K562 (cell line): ENCODE results near the gene MAB21L3. TPM values are rescaled to one million over a fixed set of nuclear protein-coding genes. Genes with fewer than 3 reads are reported as not detected.
A peak's percentile ranks its signal among the peaks of the same experiment; 100 is the strongest.
"Not testable (repeated sequence)": the region's sequence is repeated elsewhere in the genome, so short reads cannot be mapped to it uniquely, and the experiment has no call there.

ENCODE experiments used
- ATAC-seq: fragments of 200-7000 bp; cut with Tn5 transposase; 3 replicates; pipeline ENCODE4 v1.9.1; 2020; ENCODE audit warnings: moderate library complexity
- BruUV-seq: library from RNA; stranded (reverse); fragments of 400-500 nt; replicated peaks from 2 replicates; lab custom pipeline; 2021; lab: Mats Ljungman, UMichigan
- CTCF ChIA-PET: fragments of 300-600 bp; formaldehyde crosslinking; extraction: SDS; loops from one replicate; lab custom pipeline; 2021; ENCODE audit warnings: low intra/inter-chr PET ratio; lab: Yijun Ruan, JAX
- POLR2A ChIA-PET: fragments of 300-600, 350-650 bp; sonication (Branson Sonifier 250); formaldehyde crosslinking; extraction: SDS; loops from one replicate; lab custom pipeline; 2021; ENCODE audit warnings: antibody characterized with exemption, inconsistent platforms; lab: Yijun Ruan, JAX
- DNase-seq, 4 experiments: peaks; one replicate each; pipeline versions ENCODE4 v3.0.0 to v3.0.0-alpha.2; 2011 to 2018; ENCODE audit warnings: low spot score in 3 of 4, mixed read lengths in 3 of 4; ENCODE audit errors: extremely low read depth in 1 of 4
- FAIRE-seq: peaks from 2 replicates; lab custom pipeline; 2011; peaks lifted over from hg19 to GRCh38; lab: Jason Lieb, UNC
- H2AFZ ChIP-seq: 2 replicates; pipeline ENCODE4 v1.6.0; 2011; ENCODE audit warnings: low read depth, low read length, control low read depth, inconsistent platforms
- H3K27ac ChIP-seq: fragments of 200-600 bp; 3 replicates; pipeline ENCODE4 v1.8.0; 2011; ENCODE audit warnings: low read depth, mild to moderate bottlenecking, control low read depth, inconsistent platforms, low read length, moderate library complexity, mixed read lengths; ENCODE audit errors: extremely low read depth
- H3K27me3 ChIP-seq, 2 experiments: fragments of 300-600 bp in 1 of 2; 2 replicates in 1 of 2; 3 replicates in 1 of 2; pipeline versions ENCODE4 v1.6.0 to v1.8.0; 2011; ENCODE audit warnings: inconsistent platforms in 2 of 2, low read length in 2 of 2, mild to moderate bottlenecking in 1 of 2, mixed read lengths in 1 of 2, moderate library complexity in 1 of 2; ENCODE audit not compliant: control insufficient read depth in 2 of 2, insufficient read depth in 2 of 2
- H3K36me3 ChIP-seq: fragments of 300-600 bp; 3 replicates; pipeline ENCODE4 v1.8.0; 2011; ENCODE audit warnings: mild to moderate bottlenecking, low read length, inconsistent platforms; ENCODE audit not compliant: control insufficient read depth, insufficient read depth
- H3K4me1 ChIP-seq, 2 experiments: fragments of 200-600 bp in 1 of 2; replicated peaks in 1 of 2; 2 replicates in 1 of 2; 3 replicates in 1 of 2; pipeline versions ENCODE4 v1.5.1 to v1.8.0; 2011; ENCODE audit warnings: inconsistent platforms in 2 of 2, low read length in 2 of 2, mild to moderate bottlenecking in 1 of 2, mixed read lengths in 1 of 2, moderate library complexity in 1 of 2; ENCODE audit not compliant: control insufficient read depth in 2 of 2, insufficient read depth in 2 of 2
- H3K4me2 ChIP-seq: 2 replicates; pipeline ENCODE4 v1.6.1; 2011; ENCODE audit warnings: low read length, control low read depth, inconsistent platforms, mixed read lengths; ENCODE audit not compliant: insufficient read depth
- H3K4me3 ChIP-seq: fragments of 200-600 bp; sonication (generic), shearing (Covaris generic); 2 replicates; pipeline ENCODE4 v1.5.1; 2016; ENCODE audit warnings: control low read depth, inconsistent platforms
- H3K79me2 ChIP-seq: fragments of 200-600 bp; 3 replicates; pipeline ENCODE4 v1.8.0; 2011; ENCODE audit warnings: low read length, inconsistent platforms; ENCODE audit not compliant: control insufficient read depth, insufficient read depth
- H3K9ac ChIP-seq, 2 experiments: 2 replicates each; pipeline versions ENCODE4 v1.6.0 to v1.6.1; 2011; ENCODE audit warnings: low read depth in 2 of 2, low read length in 2 of 2, control low read depth in 1 of 2, inconsistent platforms in 1 of 2, mild to moderate bottlenecking in 1 of 2, mixed read lengths in 1 of 2; ENCODE audit not compliant: insufficient read depth in 1 of 2
- H3K9me1 ChIP-seq: one replicate; pipeline ENCODE4 v1.6.0; 2011; ENCODE audit warnings: inconsistent platforms, mild to moderate bottlenecking, low read length, moderate library complexity; ENCODE audit not compliant: control insufficient read depth, insufficient read depth
- H3K9me3 ChIP-seq: replicated peaks from 2 replicates; pipeline ENCODE4 v1.5.1; 2011; ENCODE audit warnings: low read depth, low read length, inconsistent platforms; ENCODE audit not compliant: control insufficient read depth, insufficient read depth
- H4K20me1 ChIP-seq: replicated peaks from 2 replicates; pipeline ENCODE4 v1.6.1; 2011; ENCODE audit warnings: low read length, inconsistent platforms, mixed read lengths; ENCODE audit not compliant: control insufficient read depth, insufficient read depth
- HNRNPH1 ChIP-seq: fragments of 200-400 bp; formaldehyde crosslinking; optimal IDR thresholded peaks from 2 replicates; pipeline ENCODE3; 2017; ENCODE audit warnings: low read depth, mild to moderate bottlenecking, low read length, moderate library complexity
- KAT7 ChIP-seq: sonication (generic); formaldehyde crosslinking; IDR thresholded peaks from 2 replicates; pipeline ENCODE4 v1.8.0; 2022; ENCODE audit warnings: missing genetic modification reagents, mild to moderate bottlenecking, borderline replicate concordance
- ZNF589 ChIP-seq: fragments of 200-800 bp; sonication (Bioruptor generic); IDR thresholded peaks from 2 replicates; pipeline ENCODE4 v1.6.1; 2016; ENCODE audit warnings: low read depth, missing genetic modification characterization, missing compliant biosample characterization
- ZNF696 ChIP-seq: fragments of 250-450 bp; sonication (Bioruptor Pico); conservative IDR thresholded peaks from 2 replicates; pipeline ENCODE4 v1.4.0; 2020; ENCODE audit warnings: mild to moderate bottlenecking, moderate library complexity
- WGBS: fragments of 100-300 bp; shearing (Covaris generic); methylation state at CpG from one replicate; pipeline ENCODE4 v1.1.6; 2016; ENCODE audit warnings: low coverage, mixed read lengths; ENCODE audit not compliant: insufficient coverage; ENCODE audit errors: missing lambda C conversion rate; 5-methylcytosine and 5-hydroxymethylcytosine counted together
- in situ Hi-C: fragments of 300-500 bp; cut with MboI; formaldehyde crosslinking; loops from 4 replicates; pipeline ENCODE4 v1.15.0; 2018; ENCODE audit warnings: inconsistent platforms, mixed read lengths
- intact Hi-C: fragments of 100-400 bp; cut with micrococcal nuclease; formaldehyde crosslinking; loops from 2 replicates; pipeline ENCODE4 v1.14.2; 2022
- polyA plus RNA-seq, 8 experiments: library from polyadenylated mRNA; depleted of rRNA in 4 of 8; stranded (reverse) in 5 of 8; unstranded in 3 of 8; fragments of >200 nt; fragmentation: Nextera tagmentation in 2 of 8; fragmentation: Illumina TruSeq in 1 of 8; extraction: Ambion mirVana in 2 of 8; extraction: Trizol in 1 of 8; gene quantifications; 2 replicates each; pipeline versions ENCODE4 v1.2.1 to v1.2.3, GENCODE V29; 2011 to 2014; ENCODE audit warnings: inconsistent platforms in 1 of 8, missing spikeins in 1 of 8
- total RNA-seq, 7 experiments: library from RNA; depleted of rRNA in 6 of 7; stranded (reverse); fragments of >200 nt in 6 of 7; fragmentation: Illumina TruSeq in 2 of 7; extraction: Trizol in 2 of 7; gene quantifications; 2 replicates each; pipeline versions ENCODE4 v1.2.1 to v1.2.3, GENCODE V29; 2011 to 2021; ENCODE audit warnings: low replicate concordance in 1 of 7
- TF ChIP-seq, protein P1 (sequence below): fragments of 250-450 bp; sonication (Bioruptor Pico); IDR thresholded peaks from 2 replicates; pipeline ENCODE4 v1.5.0; 2021; ENCODE audit warnings: mild to moderate bottlenecking, moderate library complexity

MAB21L3 gene
- total and polyA plus RNA-seq, 9 of the 15 experiments (the other 6 are each of a cell fraction or from before 2014, with no cell fraction given) = not detected

GRCh38 chr1:116146447-116147113, 35.4 kb downstream of the MAB21L3 start:
- H3K36me3 ChIP-seq, H3K79me2 ChIP-seq, H3K9me1 ChIP-seq, H3K4me2 ChIP-seq, H4K20me1 ChIP-seq, BruUV-seq, H3K4me3 ChIP-seq, ATAC-seq, in situ Hi-C loops, H3K27ac ChIP-seq, FAIRE-seq, H3K4me1 ChIP-seq, H3K9me3 ChIP-seq, H3K9ac ChIP-seq, DNase-seq, H3K27me3 ChIP-seq: not testable (repeated sequence)
- peak overlapping the region; percentile 17; the same call in 1 of the 2 replicates for H2AFZ ChIP-seq
- WGBS = 37% methylated on average over 31 of the region's 37 CpGs
- ChIA-PET CTCF (interaction anchor here (1.1 kb wide), 1 partner anchor 337 kb away, joined by 3 read pairs; no protein-coding TSS in a partner anchor), POLR2A (interaction anchor here (0.6 to 1.3 kb wide), 2 partner anchors 8 to 1550 kb away, joined by 3 read pairs; no protein-coding TSS in a partner anchor)
- intact Hi-C loops = loop anchor here (10.0 kb wide), 1 partner anchor 908 kb away; no protein-coding TSS in a partner anchor

DNA sequence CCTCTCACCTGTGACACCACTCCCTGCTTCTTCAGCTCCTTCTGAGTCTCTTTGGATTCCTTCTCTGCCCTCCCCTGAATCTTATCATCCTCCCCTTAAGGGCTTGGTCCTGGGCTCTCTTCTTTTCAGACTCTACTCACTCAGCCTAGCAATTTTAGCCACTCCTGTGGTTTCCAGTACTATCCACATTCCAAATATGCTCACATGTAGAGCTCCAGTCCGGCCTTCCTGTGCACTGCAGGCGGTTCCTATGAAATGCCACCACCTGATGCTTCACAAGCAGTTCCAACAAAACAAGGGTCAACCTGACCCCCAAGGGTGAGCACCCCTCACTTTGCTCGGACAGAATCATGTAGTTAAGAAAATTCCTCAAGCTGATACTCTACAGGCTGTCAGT, 35.9 kb downstream of the MAB21L3 start:
- FAIRE-seq = no peak
- TF ChIP-seq, protein P1, sequence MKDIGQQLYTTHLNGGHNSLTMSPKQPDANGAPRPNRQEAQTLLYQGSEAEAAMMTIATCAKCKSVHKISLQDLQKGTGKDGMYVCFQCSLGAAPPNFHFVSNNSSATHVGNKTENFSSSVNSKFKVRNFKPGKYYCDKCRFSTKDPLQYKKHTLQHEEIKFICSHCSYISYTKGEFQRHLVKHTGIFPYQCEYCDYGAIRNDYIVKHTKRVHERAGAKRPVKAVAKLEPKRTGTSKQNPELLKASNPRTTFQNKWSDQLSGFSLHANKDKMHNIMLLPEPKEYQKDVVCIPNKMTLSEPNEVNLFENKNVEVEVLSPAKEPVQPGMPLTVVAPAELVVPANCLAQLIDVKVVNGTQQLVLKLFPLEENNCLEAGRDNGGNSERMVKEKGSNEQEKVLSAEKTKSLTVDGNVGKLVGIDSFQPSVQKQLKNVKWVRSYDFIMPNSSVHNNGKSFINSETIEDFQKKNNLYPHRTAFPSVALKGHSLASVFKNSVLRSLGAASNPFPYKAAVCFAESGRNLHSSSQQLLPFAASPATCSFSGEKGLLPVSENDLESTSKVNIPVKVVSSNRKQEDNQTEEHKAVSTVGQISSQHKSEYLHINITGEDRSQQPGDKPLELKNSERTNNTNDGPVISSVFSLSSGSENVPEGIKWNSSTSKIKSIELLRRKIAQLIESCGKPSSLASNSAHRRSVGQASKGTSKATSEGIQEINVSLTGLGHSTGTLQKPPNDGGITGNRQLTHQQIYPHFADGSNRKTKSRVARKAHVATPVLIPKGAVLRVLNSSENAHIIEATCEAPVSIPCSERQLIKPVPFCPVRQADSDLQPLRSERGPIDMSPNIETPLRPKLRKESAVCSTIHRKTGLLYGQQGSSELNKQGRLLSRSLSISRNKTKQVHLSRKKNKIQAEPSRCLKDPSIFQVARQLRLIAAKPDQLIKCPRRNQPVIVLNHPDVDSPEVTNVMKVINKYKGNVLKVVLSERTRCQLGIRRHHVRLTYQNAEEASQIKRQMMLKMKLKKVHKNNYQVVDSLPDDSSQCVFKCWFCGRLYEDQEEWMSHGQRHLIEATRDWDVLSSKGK (CRISPR knock-in tag) = no peak
- TF ChIP-seq ZNF589 (CRISPR knock-in tag) (no peak), ZNF696 (no peak), KAT7 (CRISPR knock-in tag) (no peak), HNRNPH1 (no peak)

More for the DNA sequence above, 35.9 kb downstream of the MAB21L3 start:
- POLR2A ChIA-PET = no interaction called here
- Histone ChIP-seq H3K9ac (no peak overlapping the region), H3K79me2 (no peaks in the 10 kb centered on the region), H3K4me3 (no peak overlapping the region), H3K27me3 (peaks cover 7% of the 10 kb centered on the region in 2 experiments; a peak in 2 of 5 replicates), H2AFZ (peak overlapping the region; percentile 17; the same call in 1 of the 2 replicates), H3K4me1 (peaks cover 0 to 4% of the 10 kb centered on the region in 2 experiments; a peak in 4 of 5 replicates), H3K9me1 (no peaks in the 10 kb centered on the region), H3K36me3 (no peaks in the 10 kb centered on the region), H3K27ac (no peak overlapping the region), H3K9me3 (0 out of 2 replicates have a peak, but pooled peaks cover 2% of the 10 kb centered on the region), H4K20me1 (no peaks in the 10 kb centered on the region), H3K4me2 (no peak overlapping the region)
- CTCF ChIA-PET = interaction anchor here (1.1 kb wide), 1 partner anchor 336 kb away, joined by 3 read pairs; no protein-coding TSS in a partner anchor
- DNase-seq = no peak
- no peak for ATAC-seq
- 8% methylated on average over 3 of the region's 3 CpGs for WGBS
- in situ Hi-C loops (no loop called here), intact Hi-C loops (loop anchor here (10.0 kb wide), 1 partner anchor 908 kb away; no protein-coding TSS in a partner anchor)
- no TSS peak for BruUV-seq
